SIG-M5 treated with dmso at 0.1 percent for 504 hours (cell line): ENCODE data around the gene LIN28A.
A peak's percentile ranks its signal among the peaks of the same experiment; 100 is the strongest.

Experiments
- DNase-seq: peaks from one replicate; lab custom pipeline; 2025; ENCODE audit not compliant: unreplicated experiment; lab: John Stamatoyannopoulos, UW

LIN28A gene

GRCh38 chr1:26387447-26387846 lies 23.2 kb upstream of the LIN28A start:
- DNase-seq = no peak

GRCh38 chr1:26388791-26389445 lies 21.7 kb upstream of the LIN28A start:
- DNase-seq = no peak

DNA sequence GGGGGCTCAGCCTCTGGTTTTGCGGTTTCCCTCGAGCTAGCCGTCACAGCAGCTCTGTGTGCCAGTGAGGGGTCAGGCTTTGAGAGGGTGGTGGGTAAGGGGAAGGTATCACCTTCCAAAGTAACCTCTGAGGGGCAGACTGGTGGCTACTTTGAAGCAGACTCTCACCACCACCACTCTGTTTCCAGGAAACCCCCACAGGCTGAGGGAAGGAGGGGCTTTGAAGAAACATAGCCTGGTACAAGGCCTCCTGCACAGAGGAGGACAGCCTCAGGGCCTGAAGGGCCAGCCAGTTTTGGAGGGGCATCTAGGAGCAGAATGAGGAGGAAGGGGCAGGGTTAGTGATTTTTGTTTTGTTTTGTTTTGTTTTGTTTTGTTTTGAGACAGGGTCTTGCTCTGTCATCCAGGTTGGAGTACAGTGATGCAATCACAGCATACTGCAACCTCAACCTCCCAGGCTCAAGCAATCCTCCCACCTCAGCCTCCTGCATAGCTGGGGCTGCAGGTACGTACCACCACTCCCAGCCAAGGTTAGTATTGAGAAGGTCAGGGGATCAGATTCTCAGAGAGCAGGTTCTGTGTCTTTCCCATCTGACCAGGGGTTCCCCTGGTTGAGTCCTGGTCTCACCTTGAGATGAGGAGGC lies 20.9 kb upstream of the LIN28A start:
- no peak for DNase-seq

- DNase-seq = peak; percentile 37
Observed at GRCh38 chr1:26391450-26391849, 19.2 kb upstream of the LIN28A start.

DNA sequence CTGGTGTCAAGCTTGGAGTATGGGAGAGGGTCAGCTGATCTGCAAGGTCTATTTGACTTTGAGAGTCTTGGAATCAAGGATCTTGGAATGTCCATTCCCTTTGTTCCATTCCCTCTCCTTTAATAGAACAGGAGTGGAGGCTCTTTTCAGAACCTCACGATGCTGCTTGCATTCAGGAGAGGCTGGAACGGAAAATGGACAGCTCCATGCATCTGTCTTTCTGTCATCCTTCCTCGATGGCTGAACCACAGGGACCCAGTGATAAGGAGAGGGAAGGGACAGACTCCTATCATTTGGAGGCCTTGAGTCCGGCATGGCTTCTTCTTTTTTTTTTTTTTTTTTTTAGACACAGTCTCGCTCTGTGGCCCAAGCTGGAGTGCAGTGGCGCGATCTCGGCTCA lies 14.9 kb upstream of the LIN28A start:
- no peak for DNase-seq

DNA sequence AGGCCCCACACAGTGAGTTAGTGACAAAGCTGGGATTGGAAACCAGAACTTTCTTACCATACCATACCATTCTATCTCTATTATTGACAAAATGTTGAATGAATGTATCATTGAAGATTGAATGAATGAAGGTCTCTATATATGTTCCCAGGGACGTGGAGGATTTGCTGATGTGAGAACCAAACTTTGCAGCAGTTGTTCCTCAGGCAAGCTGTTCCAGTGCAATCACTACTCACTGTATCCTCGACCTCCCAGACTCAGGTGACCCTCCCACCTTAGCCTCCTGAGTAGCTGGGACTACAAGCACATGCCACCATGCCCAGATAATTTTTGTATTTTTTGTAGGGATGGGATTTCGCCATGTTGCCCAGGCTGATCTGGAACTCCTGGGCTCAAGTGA lies 11.6 kb upstream of the LIN28A start:
- no peak for DNase-seq

- no peak for DNase-seq
Observed at GRCh38 chr1:26401891-26402290, 8.7 kb upstream of the LIN28A start.

- DNase-seq = no peak
Observed at GRCh38 chr1:26403656-26404055, 7.0 kb upstream of the LIN28A start.

DNA sequence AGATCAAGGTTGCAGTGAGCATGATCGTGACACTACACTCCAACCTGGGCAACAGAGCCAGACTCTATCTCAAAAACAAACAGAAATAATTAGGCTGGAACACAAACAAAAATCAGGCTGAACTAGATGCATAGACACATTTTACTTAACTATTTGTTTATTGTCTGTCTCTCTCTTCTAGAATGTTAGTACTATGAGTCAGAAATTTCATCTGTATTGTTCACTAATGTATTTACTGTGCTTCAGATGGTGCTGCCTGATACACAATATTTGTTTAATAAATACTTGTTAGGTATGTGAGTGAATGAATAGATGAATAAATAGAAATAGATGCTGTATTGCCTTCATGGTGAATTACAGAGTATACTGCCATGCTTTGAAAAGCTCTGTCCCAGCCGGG lies 6.0 kb upstream of the LIN28A start:
- peak; percentile 7 for DNase-seq

- no peak for DNase-seq
Observed at GRCh38 chr1:26405281-26405915, 5.2 kb upstream of the LIN28A start.

GRCh38 chr1:26408604-26409003 lies 2.0 kb upstream of the LIN28A start:
- DNase-seq = peak; percentile 57

DNA sequence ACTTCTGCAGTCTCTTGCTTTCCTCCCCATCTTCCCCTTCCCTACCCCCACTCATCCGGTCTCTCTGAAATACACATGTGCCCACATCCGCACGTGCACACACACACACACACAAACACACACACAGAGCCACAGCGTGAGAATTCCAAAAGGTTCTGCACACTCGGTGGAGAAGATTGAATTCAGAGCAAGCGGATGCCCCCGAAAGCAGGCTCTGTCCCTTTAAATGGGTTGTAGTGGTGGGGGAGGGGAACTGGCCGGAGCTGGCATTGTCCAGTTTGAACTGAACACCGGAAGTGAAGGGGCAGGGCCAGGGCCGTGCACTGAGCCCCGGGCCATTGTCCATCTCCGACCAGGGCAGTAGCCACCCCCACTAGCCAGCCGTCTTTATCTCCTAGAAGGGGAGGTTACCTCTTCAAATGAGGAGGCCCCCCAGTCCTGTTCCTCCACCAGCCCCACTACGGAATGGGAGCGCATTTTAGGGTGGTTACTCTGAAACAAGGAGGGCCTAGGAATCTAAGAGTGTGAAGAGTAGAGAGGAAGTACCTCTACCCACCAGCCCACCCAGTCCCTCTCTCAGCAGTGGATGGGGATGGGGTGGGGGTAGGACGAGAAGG lies 1.3 kb upstream of the LIN28A start:
- no peak for DNase-seq

DNA sequence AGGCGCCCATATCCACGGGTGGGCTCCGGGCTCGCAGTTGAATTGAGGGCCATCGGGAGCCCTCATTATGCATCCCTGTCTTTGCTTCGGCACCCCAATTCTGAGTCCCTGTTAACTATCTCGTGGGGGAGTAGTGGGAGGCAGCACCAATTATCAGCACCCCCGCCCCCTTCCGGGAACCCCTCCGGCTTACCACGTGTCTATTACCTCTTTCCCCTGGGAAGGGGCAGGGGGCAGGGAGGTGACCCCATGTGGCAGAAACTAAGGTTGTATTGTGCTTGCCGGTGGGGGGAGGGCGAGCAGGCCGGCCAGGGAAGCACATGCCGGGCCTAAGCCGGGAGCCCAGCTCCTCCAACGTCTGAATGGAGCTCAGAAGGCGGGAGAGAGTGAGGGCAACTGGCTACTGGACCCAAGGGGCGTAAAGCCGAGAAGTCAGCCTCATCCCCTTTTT lies 1.0 kb downstream of the LIN28A start:
- no peak for DNase-seq

GRCh38 chr1:26412180-26412840 lies 1.7 kb downstream of the LIN28A start:
- no peak for DNase-seq

DNA sequence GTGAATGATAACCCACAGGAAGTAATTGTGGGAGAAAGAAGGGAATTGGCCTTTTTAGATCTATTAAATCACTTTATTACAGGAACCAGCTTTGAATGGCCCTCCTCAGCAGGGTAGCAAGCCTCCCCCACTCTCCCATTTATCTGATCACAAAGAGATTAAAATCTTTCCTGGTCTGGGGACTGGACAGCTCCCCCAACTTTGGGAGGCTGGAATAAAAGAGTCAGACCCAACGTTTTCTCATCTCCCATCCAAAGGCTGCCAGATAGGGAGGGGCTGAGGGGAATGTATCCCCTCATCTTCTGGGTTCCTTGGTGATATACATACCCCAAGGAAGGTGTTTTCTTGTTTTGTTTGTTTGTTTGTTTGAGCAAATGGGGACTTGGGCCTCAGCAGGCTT lies 2.4 kb downstream of the LIN28A start:
- DNase-seq = no peak

- peak; percentile 56 for DNase-seq
Observed at GRCh38 chr1:26417111-26417759, 6.6 kb downstream of the LIN28A start.

DNA sequence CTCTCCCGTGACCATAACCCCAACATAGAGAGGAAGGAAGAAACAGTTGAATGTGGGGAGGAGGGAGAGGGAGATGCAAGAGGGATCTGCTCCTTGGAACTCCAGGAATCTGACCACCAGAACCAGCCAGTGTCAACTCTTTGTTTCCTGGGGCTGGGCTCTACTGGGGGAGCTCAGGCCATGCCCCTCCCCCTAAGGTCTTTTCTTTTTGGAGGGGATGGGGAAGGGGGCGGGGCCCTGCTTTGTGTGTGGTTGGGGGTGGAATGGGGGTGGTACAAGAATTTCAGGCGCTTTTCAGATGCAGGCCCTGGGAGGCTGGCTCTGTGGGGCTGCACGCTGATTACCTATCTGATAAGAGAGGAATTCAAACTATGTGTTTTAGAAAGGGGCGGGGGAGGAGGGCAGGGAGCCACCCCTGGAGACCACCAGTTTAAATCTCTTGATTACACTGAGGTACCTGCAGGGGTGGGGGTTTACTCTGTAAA lies 8.3 kb downstream of the LIN28A start:
- no peak for DNase-seq

DNA sequence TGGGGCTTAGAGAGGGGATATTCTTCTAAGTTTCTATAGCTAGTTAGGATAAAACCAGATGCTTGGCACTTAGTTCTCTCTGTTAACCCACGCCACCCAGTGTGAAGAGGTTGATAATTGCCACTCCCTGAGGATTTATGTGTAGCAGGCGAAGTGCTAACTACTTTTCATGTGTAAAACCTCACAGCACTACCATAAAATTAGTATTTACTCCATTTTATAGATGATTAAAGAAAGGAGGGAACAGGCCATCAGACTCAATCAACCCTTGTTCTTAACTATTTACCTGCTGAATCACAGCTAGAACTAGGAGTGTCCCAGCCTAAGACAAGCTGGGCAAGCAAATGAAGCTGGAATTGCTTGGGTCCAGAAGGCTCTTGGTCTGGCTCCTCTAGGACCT lies 8.9 kb downstream of the LIN28A start:
- DNase-seq = no peak

GRCh38 chr1:26429721-26430120 lies 19.1 kb downstream of the LIN28A start:
- DNase-seq = no peak

- DNase-seq = peak; percentile 94
Observed at GRCh38 chr1:26431979-26432695, 21.5 kb downstream of the LIN28A start, which contains the start of gene DHDDS. Gene DHDDS, plus strand, starts transcription at chr1:26432321. Its CDS starts 625 bp downstream, at chr1:26432946.
